ENCODE results near the gene RUNX2.

DNA sequence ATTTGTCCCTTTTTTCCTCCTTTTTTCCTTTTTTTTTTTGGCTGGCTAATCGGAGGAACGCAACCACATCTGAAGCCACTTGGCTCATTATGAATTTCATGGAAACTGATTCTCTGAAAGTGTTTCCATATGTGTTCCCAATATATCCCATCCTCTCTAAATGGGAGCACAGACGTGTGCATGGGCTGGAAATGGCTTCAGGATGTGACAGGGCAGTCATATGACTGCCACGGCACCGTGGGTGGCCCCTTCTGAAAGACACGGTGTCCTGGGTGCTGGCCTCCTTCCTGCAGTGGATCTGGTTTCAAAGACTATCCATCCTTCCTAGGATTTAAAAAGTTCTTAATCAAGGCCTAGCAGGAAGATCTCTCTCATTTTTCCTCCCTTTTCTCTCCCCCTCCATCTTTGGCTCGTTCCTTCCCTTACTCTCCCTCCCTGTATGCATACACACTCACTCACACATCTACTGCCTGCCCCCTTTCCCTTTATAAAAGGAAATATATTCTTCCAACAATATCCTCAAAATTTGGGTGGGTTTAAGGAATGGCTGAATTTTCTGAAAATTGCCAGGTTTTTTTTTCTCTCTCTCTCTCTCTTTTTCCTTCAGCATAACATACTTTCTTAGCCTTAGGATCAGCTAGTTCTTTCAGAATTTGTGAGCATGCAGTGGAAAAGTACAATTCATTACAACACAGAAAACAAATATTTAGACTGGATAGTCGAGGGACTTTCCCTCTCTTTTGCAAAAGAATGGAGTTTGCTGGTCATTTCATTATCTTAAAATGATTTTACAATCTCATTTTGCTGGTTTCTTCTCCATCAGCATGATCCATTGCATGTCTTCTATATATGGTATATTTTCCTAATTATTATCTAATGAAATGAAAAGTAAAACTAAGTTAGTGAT, 210.8 kb downstream of the RUNX2 start:
- TF ChIP-seq, protein P1, sequence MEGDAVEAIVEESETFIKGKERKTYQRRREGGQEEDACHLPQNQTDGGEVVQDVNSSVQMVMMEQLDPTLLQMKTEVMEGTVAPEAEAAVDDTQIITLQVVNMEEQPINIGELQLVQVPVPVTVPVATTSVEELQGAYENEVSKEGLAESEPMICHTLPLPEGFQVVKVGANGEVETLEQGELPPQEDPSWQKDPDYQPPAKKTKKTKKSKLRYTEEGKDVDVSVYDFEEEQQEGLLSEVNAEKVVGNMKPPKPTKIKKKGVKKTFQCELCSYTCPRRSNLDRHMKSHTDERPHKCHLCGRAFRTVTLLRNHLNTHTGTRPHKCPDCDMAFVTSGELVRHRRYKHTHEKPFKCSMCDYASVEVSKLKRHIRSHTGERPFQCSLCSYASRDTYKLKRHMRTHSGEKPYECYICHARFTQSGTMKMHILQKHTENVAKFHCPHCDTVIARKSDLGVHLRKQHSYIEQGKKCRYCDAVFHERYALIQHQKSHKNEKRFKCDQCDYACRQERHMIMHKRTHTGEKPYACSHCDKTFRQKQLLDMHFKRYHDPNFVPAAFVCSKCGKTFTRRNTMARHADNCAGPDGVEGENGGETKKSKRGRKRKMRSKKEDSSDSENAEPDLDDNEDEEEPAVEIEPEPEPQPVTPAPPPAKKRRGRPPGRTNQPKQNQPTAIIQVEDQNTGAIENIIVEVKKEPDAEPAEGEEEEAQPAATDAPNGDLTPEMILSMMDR (IDR thresholded peaks at IDR 0.05): no peak
- TF ChIP-seq POLR2AphosphoS5 (IDR thresholded peaks at IDR 0.05): no peak
- TF ChIP-seq EP300 (IDR thresholded peaks at IDR 0.05): no peak

Data from stomach (tissue), 4 donors.